ENCODE results near the gene ZKSCAN7. TPM values are rescaled to one million over a fixed set of nuclear protein-coding genes. Genes with fewer than 3 reads are reported as not detected.

Gene ZKSCAN7
- total RNA-seq, 1 experiment from 2014 or later = not detected

DNA sequence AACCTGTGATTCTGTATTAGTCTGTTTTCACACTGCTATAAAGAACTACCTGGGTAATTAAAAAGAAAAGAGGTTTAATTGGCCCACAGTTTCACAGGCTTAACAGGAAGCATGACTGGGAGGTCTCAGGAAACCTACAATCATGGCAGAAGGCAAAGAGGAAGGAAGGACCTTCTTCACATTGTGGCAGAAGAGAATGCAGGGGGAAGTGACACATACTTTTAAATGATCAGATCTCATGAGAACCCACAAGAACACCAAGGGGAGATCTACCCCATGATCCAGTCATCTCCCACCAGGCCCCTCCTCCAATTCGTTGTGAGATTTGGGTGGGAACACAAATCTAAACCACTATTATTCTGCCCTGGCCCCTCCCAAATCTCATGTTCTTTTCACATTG, 6.1 kb downstream of the ZKSCAN7 start:
- H3K27me3 ChIP-seq (ENCODE audit: control insufficient read depth, insufficient read depth, low read length) = no peaks in the 10 kb centered on the region
- TF ChIP-seq TCF7L2 (IDR thresholded peaks at IDR 0.05; ENCODE audit: low read depth, low read length) = no peak
- TF ChIP-seq SIN3A (IDR thresholded peaks at IDR 0.05; ENCODE audit: borderline replicate concordance, insufficient read depth, low read depth, low read length) = no peak
- TF ChIP-seq, protein P1, sequence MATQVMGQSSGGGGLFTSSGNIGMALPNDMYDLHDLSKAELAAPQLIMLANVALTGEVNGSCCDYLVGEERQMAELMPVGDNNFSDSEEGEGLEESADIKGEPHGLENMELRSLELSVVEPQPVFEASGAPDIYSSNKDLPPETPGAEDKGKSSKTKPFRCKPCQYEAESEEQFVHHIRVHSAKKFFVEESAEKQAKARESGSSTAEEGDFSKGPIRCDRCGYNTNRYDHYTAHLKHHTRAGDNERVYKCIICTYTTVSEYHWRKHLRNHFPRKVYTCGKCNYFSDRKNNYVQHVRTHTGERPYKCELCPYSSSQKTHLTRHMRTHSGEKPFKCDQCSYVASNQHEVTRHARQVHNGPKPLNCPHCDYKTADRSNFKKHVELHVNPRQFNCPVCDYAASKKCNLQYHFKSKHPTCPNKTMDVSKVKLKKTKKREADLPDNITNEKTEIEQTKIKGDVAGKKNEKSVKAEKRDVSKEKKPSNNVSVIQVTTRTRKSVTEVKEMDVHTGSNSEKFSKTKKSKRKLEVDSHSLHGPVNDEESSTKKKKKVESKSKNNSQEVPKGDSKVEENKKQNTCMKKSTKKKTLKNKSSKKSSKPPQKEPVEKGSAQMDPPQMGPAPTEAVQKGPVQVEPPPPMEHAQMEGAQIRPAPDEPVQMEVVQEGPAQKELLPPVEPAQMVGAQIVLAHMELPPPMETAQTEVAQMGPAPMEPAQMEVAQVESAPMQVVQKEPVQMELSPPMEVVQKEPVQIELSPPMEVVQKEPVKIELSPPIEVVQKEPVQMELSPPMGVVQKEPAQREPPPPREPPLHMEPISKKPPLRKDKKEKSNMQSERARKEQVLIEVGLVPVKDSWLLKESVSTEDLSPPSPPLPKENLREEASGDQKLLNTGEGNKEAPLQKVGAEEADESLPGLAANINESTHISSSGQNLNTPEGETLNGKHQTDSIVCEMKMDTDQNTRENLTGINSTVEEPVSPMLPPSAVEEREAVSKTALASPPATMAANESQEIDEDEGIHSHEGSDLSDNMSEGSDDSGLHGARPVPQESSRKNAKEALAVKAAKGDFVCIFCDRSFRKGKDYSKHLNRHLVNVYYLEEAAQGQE (IDR thresholded peaks at IDR 0.05; ENCODE audit: insufficient read depth in 1 of 2, low read depth in 2 of 2, low read length in 1 of 2) = no peak
- no peak for TF ChIP-seq POLR2AphosphoS5 (IDR thresholded peaks at IDR 0.05; ENCODE audit: low read depth, low read length)
- TF ChIP-seq, protein P2, sequence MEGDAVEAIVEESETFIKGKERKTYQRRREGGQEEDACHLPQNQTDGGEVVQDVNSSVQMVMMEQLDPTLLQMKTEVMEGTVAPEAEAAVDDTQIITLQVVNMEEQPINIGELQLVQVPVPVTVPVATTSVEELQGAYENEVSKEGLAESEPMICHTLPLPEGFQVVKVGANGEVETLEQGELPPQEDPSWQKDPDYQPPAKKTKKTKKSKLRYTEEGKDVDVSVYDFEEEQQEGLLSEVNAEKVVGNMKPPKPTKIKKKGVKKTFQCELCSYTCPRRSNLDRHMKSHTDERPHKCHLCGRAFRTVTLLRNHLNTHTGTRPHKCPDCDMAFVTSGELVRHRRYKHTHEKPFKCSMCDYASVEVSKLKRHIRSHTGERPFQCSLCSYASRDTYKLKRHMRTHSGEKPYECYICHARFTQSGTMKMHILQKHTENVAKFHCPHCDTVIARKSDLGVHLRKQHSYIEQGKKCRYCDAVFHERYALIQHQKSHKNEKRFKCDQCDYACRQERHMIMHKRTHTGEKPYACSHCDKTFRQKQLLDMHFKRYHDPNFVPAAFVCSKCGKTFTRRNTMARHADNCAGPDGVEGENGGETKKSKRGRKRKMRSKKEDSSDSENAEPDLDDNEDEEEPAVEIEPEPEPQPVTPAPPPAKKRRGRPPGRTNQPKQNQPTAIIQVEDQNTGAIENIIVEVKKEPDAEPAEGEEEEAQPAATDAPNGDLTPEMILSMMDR (IDR thresholded peaks at IDR 0.05) = no peak
- BruUV-seq (replicated peaks) = no TSS peak
- H3K4me1 ChIP-seq (ENCODE audit: control insufficient read depth, insufficient read depth, low read length) = no peaks in the 10 kb centered on the region
- POLR2A ChIA-PET = no interaction called here
- H3K36me3 ChIP-seq (ENCODE audit: control insufficient read depth, insufficient read depth, low read length) = no peaks in the 10 kb centered on the region
- ATAC-seq (no peak), DNase-seq (ENCODE audit: low read depth, low spot score) (no peak)
- CTCF ChIA-PET = no interaction called here
- H3K9me3 ChIP-seq (ENCODE audit: control insufficient read depth, insufficient read depth, low read depth, low read length) = no peaks in the 10 kb centered on the region
- in situ Hi-C loops (cut with HindIII; ENCODE audit: low pct_unique_long_range_greater_than_20kb, low sequenced_read_pairs) (no loop called here), intact Hi-C loops (cut with micrococcal nuclease; ENCODE audit: unreplicated experiment) (no loop called here)
- H3K27ac ChIP-seq (ENCODE audit: low read length) = no peak overlapping the region
- no peak overlapping the region for H3K4me3 ChIP-seq (ENCODE audit: low read depth in 2 of 2, low read length in 2 of 2)

DNA sequence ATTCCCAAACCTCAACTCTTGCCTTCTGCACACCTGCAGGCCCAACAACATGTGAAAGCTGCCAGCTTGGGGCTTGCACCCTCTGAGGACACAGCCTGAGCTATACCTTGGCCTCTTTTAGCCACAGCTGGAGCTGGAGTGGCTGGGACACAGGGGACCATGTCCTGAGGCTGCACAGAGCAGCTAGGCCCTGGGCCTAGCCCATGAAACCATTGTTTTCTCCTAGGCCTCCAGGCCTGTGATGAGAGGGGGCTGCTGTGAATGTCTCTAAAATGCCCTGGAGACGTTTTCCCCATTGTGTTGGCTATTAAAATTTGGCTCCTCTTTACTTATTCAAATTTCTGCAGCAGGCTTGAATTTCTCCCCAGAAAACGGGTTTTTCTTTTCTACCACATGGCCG, 7.2 kb downstream of the ZKSCAN7 start:
- no peak overlapping the region for H3K4me3 ChIP-seq (ENCODE audit: low read depth in 2 of 2, low read length in 2 of 2)
- H3K27ac ChIP-seq (ENCODE audit: low read length) = no peak overlapping the region
- no peaks in the 10 kb centered on the region for H3K9me3 ChIP-seq (ENCODE audit: control insufficient read depth, insufficient read depth, low read depth, low read length)
- no peaks in the 10 kb centered on the region for H3K27me3 ChIP-seq (ENCODE audit: control insufficient read depth, insufficient read depth, low read length)
- ChIA-PET POLR2A (interaction anchor here (0.6 kb wide), 1 partner anchor 9 kb away, joined by 3 read pairs; no protein-coding TSS in a partner anchor), CTCF (no interaction called here)
- in situ Hi-C loops (cut with HindIII; ENCODE audit: low pct_unique_long_range_greater_than_20kb, low sequenced_read_pairs) = no loop called here
- no TSS peak for BruUV-seq (replicated peaks)
- no peaks in the 10 kb centered on the region for H3K36me3 ChIP-seq (ENCODE audit: control insufficient read depth, insufficient read depth, low read length)
- no peaks in the 10 kb centered on the region for H3K4me1 ChIP-seq (ENCODE audit: control insufficient read depth, insufficient read depth, low read length)
- intact Hi-C loops (cut with micrococcal nuclease; ENCODE audit: unreplicated experiment) = no loop called here
- no peak for ATAC-seq
- TF ChIP-seq SIN3A (IDR thresholded peaks at IDR 0.05; ENCODE audit: borderline replicate concordance, insufficient read depth, low read depth, low read length) = no peak
- TF ChIP-seq, protein P2 (IDR thresholded peaks at IDR 0.05) = no peak
- no peak for TF ChIP-seq TCF7L2 (IDR thresholded peaks at IDR 0.05; ENCODE audit: low read depth, low read length)
- TF ChIP-seq POLR2AphosphoS5 (IDR thresholded peaks at IDR 0.05; ENCODE audit: low read depth, low read length) = no peak
- TF ChIP-seq, protein P1 (IDR thresholded peaks at IDR 0.05; ENCODE audit: insufficient read depth in 1 of 2, low read depth in 2 of 2, low read length in 1 of 2) = no peak
- no peak for DNase-seq (ENCODE audit: low read depth, low spot score)

All from Panc1 (cell line).